GM19463 (cell line): ENCODE measurements around the gene RICTOR.

Source experiments
- ATAC-seq: cut with Tn5 transposase; IDR thresholded peaks from one replicate; pipeline ENCODE4 v1.9.1; 2021; ENCODE audit warnings: mild to moderate bottlenecking, moderate library complexity; ENCODE audit not compliant: unreplicated experiment

The RICTOR gene

GRCh38 chr5:39093352-39093751 is 19.2 kb upstream of the RICTOR start:
- ATAC-seq: no peak

GRCh38 chr5:39092581-39093351 is 18.6 kb upstream of the RICTOR start:
- ATAC-seq: no peak

- ATAC-seq: no peak
Measured at GRCh38 chr5:39091940-39092580, 17.9 kb upstream of the RICTOR start.

- ATAC-seq: no peak
Measured at GRCh38 chr5:39083968-39084367, 9.8 kb upstream of the RICTOR start.

- no peak for ATAC-seq
Measured at GRCh38 chr5:39082995-39083394, 8.8 kb upstream of the RICTOR start.

GRCh38 chr5:39080597-39081204 is 6.5 kb upstream of the RICTOR start:
- no peak for ATAC-seq

- no peak for ATAC-seq
Measured at GRCh38 chr5:39080168-39080567, 6.0 kb upstream of the RICTOR start.

- ATAC-seq: no peak
Measured at GRCh38 chr5:39079147-39079546, 4.9 kb upstream of the RICTOR start.

GRCh38 chr5:39076757-39077728 is 2.8 kb upstream of the RICTOR start:
- ATAC-seq: no peak

GRCh38 chr5:39076101-39076756 is 2.0 kb upstream of the RICTOR start:
- ATAC-seq: no peak

- ATAC-seq: peak; percentile 17
Measured at GRCh38 chr5:39073767-39074016, 507 bp downstream of the RICTOR start.

GRCh38 chr5:39072925-39073766 is 1.1 kb downstream of the RICTOR start:
- ATAC-seq: peak; percentile 23

- no peak for ATAC-seq
Measured at GRCh38 chr5:39068099-39068498, 6.1 kb downstream of the RICTOR start.

- no peak for ATAC-seq
Measured at GRCh38 chr5:39064450-39064849, 9.7 kb downstream of the RICTOR start.

GRCh38 chr5:39063037-39063436 is 11.2 kb downstream of the RICTOR start:
- ATAC-seq: no peak

GRCh38 chr5:39062530-39062929 is 11.7 kb downstream of the RICTOR start:
- no peak for ATAC-seq

GRCh38 chr5:39062104-39062503 is 12.1 kb downstream of the RICTOR start:
- no peak for ATAC-seq

GRCh38 chr5:39059064-39059463 is 15.1 kb downstream of the RICTOR start:
- ATAC-seq: no peak

- ATAC-seq: peak; percentile 88
Measured at GRCh38 chr5:39058178-39058921, 15.8 kb downstream of the RICTOR start.
